NCI-H526 (cell line): ENCODE results near the gene HELQ.
"Not testable (repeated sequence)": the region's sequence is repeated elsewhere in the genome, so short reads cannot be mapped to it uniquely, and the experiment has no call there.

Experiments used
- DNase-seq, 2 experiments: peaks; one replicate each; lab custom pipeline; 2025; lab: John Stamatoyannopoulos, UW

HELQ gene

DNA sequence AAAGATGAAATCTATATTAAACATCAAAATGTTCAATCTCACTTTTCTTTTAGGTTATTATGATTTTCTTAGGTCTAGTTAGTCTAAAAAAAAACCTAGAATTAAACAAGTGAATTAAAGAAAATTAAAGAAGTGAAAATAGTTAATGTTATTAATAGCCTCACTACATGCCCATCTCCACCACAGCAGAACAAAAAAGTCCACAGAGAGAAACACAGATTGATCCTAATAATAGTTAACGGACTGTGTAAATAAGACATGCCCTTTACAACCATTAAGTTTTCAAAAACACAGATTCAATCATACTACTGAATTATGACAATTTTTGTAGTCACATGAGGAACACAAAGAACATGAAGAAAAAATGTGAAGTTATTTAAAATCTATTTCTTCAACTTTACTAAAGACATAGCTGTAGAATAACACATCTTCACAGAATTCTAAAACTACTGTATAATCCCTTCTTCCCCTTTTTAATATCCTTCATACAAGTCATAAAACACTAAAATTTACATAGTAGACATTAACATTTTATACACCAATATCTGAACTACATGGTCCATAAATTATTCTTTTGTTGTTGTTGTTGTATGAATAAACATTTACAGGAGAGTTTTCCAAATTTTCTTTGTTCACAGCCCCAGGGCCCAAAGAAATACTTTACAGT lies 15.3 kb downstream of the HELQ start:
- no peak for DNase-seq

GRCh38 chr4:83438719-83439118 lies 16.9 kb downstream of the HELQ start:
- DNase-seq: no peak

GRCh38 chr4:83436680-83437079 lies 18.9 kb downstream of the HELQ start:
- no peak for DNase-seq

DNA sequence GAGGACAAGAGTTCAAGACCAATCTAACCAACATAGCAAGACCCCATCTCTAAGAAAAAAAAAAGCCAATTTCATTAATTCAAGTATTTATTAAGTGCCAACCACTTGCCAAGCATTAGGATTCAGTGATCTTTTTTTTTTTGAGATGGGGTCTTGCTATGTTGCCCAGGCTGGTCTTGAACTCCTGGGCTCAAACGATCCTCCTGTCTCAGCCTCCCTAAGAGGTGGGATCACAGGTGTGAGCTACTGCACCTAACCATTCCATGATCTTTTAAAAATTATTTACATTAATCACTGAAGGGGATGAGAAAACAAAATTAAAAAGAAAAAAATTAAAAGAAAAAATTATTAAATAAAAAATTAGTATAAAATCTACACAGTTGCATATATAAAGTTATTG lies 24.4 kb downstream of the HELQ start:
- no peak for DNase-seq

DNA sequence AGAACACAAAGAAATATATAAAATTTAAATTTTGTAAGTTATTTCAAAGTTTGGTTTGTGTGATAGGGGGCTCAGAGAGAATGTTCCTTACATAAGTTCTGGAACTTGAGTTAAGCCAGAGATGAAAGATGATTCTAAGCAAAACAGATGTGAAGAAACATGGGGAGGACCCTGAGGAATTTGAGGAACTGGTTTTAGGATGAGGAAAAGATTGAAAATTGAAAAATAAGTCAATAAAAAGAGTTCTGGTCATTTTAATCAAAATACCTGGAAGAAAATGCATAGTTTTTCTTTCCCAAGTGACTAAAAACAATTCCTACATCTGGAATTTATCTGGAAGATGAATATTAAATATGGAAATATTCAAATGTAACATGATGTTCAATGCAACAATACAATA lies 37.4 kb downstream of the HELQ start:
- DNase-seq: no peak

GRCh38 chr4:83417566-83417965 lies 38.1 kb downstream of the HELQ start:
- DNase-seq: no peak

- no peak for DNase-seq
Measured at GRCh38 chr4:83413676-83414075, 41.9 kb downstream of the HELQ start.

DNA sequence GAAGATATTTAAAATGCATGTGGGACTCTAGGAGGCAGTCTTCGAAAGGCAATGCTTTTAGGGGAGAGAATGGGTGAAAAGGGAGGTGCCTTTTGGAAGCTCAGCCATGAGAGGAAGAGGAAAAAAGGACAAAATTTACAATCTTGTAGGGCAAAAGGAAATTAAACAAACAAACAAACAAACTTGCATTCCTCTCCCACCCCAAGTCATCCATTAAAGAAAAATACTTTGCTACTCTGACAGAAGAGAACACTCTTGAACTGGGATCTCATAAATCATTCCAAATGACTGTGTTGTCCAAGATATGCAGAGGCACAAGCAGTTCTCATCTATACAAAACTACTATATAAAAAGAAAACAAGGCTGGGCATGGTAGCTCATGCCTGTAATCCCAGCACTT lies 46.7 kb downstream of the HELQ start:
- DNase-seq: no peak

DNA sequence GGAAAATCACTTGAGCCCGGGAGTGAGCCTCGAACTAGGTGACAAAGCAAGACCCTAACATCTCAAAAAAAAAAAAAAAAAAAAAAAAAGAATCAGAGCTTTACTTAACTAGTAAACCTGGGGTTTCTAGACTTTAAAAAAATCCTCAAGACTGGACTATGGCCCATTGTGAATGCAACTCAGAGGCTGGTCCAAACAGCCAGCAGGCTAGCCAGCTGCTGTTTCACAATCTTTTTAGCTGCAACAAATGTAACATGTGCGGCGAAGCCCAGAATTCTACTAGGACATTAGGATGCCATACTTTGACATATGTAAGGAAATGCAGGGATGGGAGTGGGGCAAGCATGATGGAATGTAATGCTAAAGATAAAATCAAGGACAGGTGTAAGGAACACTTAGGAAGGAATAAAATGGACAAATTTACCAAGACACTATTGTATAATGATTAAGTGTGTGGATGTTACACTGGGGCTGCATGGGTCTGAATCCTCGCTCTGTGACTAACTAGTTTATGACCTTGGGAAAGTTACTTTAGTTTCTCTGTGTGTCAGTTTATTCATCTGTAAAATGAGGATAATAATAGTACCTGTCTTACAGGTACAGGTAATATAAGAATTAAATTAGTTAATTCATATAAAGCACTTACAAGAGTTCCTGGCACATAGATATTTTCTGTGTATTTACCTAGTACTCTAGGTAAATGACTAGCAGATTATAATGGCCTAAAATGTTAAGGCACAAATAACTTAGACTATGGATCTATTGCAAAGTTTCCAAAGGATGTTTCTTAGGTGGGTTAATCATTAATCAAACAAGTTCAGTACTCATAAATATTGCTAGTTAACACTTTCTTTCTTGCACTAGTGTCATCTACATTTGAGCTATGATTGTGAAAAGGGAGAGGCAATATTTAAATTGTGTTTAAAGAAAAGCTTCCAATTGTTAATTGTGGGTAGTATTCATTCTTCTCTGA lies 49.5 kb downstream of the HELQ start:
- no peak for DNase-seq

DNA sequence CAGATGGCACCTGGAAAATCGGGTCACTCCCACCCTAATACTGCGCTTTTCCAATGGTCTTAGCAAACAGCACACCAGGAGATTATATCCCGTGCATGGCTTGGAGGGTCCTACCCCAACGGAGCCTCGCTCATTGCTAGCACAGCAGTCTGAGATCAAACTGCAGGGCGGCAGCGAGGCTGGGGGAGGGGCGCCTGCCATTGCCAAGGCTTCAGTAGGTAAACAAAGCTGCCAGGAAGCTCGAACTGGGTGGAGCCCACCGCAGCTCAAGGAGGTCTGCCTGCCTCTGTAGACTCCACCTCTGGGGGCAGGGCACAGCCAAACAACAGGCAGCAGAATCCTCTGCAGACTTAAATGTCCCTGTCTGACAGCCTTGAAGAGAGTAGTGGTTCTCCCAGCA lies 57.5 kb downstream of the HELQ start:
- not testable (repeated sequence) for DNase-seq

DNA sequence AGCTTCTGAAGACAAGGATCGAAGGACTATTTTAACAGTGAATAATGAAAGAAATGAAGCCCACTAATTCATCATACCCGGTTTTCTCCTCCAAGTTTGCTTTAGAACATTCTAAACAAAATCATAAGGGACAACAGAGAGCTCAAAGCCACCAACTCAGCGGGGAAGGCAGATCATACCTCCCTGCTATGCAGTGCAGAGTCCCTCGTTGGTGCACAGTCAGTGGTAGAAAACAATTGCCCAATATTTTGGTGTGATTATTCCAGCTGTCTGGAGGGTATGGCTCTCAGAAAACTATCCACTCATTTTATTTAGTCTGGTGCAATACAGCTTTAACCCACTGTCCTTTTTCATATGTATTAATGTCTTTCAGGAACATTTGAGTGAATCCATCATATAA lies 61.7 kb downstream of the HELQ start:
- DNase-seq: no peak

DNA sequence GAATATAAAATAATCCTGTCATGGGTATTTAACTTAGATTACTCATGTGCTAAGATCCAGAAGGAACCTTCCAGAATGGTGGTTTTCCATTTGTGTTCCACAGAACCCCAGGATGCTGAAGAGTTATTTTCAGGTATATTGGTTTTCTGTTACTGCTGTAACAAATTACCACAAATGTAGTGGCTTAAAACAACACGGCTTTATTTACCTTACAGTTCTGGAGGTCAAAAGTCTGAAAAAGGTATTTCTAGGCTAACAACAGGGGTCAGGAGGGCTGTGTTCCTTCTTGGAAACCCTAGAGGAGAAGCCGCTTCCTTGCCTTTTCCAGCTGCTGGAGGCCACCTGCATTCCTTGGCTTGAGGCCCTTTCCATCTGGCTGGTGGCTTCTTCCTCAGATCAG lies 63.1 kb downstream of the HELQ start:
- no peak for DNase-seq

DNA sequence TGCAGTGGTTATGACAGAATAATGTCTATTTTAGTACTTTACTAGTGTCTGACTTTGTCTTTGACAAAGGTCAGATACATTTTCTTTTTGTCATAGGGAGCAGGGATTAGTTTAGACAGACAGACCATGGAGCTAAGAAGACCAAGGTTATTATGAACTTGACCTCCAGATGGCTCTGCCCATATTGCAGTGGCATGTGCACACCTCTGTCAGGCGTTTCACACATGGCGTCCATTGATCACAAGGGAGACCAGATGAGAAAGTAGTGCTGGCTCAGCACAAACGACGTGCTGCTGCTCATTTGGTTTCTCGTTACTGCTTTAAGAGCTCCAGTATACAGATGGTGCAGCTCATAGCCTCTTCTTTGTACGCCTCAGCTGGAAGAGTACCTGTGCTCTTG lies 64.7 kb downstream of the HELQ start:
- DNase-seq: no peak

GRCh38 chr4:83389756-83390505 lies 65.7 kb downstream of the HELQ start:
- DNase-seq: no peak

GRCh38 chr4:83389037-83389720 lies 66.4 kb downstream of the HELQ start:
- DNase-seq: no peak

GRCh38 chr4:83388313-83388676 lies 67.3 kb downstream of the HELQ start:
- no peak for DNase-seq

DNA sequence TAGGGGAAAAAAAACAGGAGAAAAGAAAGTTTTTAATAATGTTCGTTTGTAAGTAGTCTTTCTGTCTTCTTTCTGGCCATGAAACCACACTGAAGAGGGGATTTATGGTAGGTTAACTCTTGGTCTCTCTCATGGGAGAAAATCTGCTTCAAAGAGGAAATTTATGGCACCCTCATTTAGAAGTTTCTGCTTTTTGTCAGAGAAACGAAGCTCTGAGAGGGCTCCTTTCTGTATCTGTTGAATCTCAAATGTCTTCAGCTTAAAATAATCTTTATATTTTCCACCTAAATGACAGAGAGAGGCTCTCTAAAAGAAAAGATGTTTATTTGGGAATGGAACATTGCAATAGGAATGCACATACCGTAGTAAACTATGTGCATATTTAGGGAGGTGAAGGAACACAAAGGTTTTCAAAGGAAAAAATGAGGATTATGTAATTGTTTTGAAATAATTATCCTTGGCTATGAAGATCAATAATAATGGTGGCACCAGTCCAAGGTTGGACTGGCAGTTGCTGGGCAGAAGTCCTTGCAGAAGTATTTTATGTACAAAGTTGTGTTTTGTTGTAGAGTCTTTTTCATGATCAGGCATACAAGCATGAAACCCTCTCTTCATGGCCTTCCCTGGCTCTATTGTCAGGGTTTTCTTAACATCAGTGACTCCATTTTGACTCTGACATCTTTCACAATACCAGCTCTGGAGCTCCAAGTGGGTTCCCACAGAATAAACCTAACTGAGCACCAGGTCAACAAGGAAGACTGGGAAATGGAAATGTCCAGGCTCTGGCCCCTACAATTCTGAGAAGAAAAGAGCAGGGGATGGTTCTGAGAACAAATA lies 67.9 kb downstream of the HELQ start:
- no peak for DNase-seq

- no peak for DNase-seq
Measured at GRCh38 chr4:83387012-83387411, 68.6 kb downstream of the HELQ start.

GRCh38 chr4:83382850-83383249 lies 72.8 kb downstream of the HELQ start:
- DNase-seq: no peak

GRCh38 chr4:83381173-83381572 lies 74.5 kb downstream of the HELQ start:
- no peak for DNase-seq

- DNase-seq: peak in 1 of 2 experiments; percentile 1
Measured at GRCh38 chr4:83378419-83378818, 77.2 kb downstream of the HELQ start.
